CD8-positive, alpha-beta memory T cell (primary cell): ENCODE data around the gene PDE11A. TPM values are rescaled to one million over a fixed set of nuclear protein-coding genes. Genes with fewer than 3 reads are reported as not detected.

ENCODE experiments used
- CTCF ChIA-PET: fragments of 350-600 bp; sonication (Branson Sonifier 250); formaldehyde crosslinking; loops from one replicate; lab custom pipeline; 2021; ENCODE audit warnings: antibody characterized with exemption; lab: Charles Lee
- POLR2A ChIA-PET: fragments of 350-600 bp; sonication (Branson Sonifier 250); formaldehyde crosslinking; loops from one replicate; lab custom pipeline; 2021; ENCODE audit warnings: antibody characterized with exemption; lab: Charles Lee
- DNase-seq, 5 donors: peaks; one replicate each; pipeline versions ENCODE4 v3.0.0 to v3.0.0-alpha.2; 2020 to 2022; ENCODE audit warnings: mixed read lengths in 1 of 5
- H3K27ac ChIP-seq: one replicate; pipeline ENCODE4 v1.7.0; 2013; ENCODE audit warnings: low read depth, mild to moderate bottlenecking, low read length, moderate library complexity
- H3K27me3 ChIP-seq: 2 replicates; pipeline ENCODE4 v1.7.0; 2013; ENCODE audit warnings: low read length, mild to moderate bottlenecking; ENCODE audit not compliant: insufficient read depth, poor library complexity, severe bottlenecking
- H3K36me3 ChIP-seq: 2 replicates; pipeline ENCODE4 v1.7.0; 2013; ENCODE audit warnings: mild to moderate bottlenecking, low read length, moderate library complexity; ENCODE audit not compliant: insufficient read depth
- H3K4me1 ChIP-seq: 2 replicates; pipeline ENCODE4 v1.7.0; 2013; ENCODE audit warnings: mild to moderate bottlenecking, low read length, moderate library complexity; ENCODE audit not compliant: insufficient read depth
- H3K4me3 ChIP-seq: 2 replicates; pipeline ENCODE4 v1.7.0; 2013; ENCODE audit warnings: mild to moderate bottlenecking, low read length
- H3K9me3 ChIP-seq: 2 replicates; pipeline ENCODE4 v1.7.0; 2013; ENCODE audit warnings: mild to moderate bottlenecking, low read length
- H3K27ac Mint-ChIP-seq, 8 donors: one replicate each; pipeline ENCODE4 v1.8.0; 2020 to 2021; ENCODE audit warnings: mixed read lengths in 8 of 8, mild to moderate bottlenecking in 6 of 8, inconsistent platforms in 3 of 8, moderate library complexity in 3 of 8
- H3K27me3 Mint-ChIP-seq, 2 donors: one replicate each; pipeline ENCODE4 v1.8.0; 2020 to 2021; ENCODE audit warnings: mixed read lengths in 2 of 2, mild to moderate bottlenecking in 1 of 2, moderate library complexity in 1 of 2
- H3K36me3 Mint-ChIP-seq, 3 donors: one replicate each; pipeline ENCODE4 v1.8.0; 2020 to 2021; ENCODE audit warnings: mixed read lengths in 3 of 3, inconsistent platforms in 1 of 3, mild to moderate bottlenecking in 1 of 3
- H3K4me1 Mint-ChIP-seq, 3 donors: one replicate each; pipeline ENCODE4 v1.8.0; 2020 to 2021; ENCODE audit warnings: mixed read lengths in 3 of 3, inconsistent platforms in 1 of 3, mild to moderate bottlenecking in 1 of 3
- H3K4me3 Mint-ChIP-seq, 7 donors: one replicate each; pipeline ENCODE4 v1.8.0; 2020 to 2021; ENCODE audit warnings: mixed read lengths in 7 of 7, mild to moderate bottlenecking in 6 of 7, moderate library complexity in 4 of 7, inconsistent platforms in 2 of 7
- H3K9me3 Mint-ChIP-seq, 5 donors: one replicate each; pipeline ENCODE4 v1.8.0; 2020 to 2022; ENCODE audit warnings: mixed read lengths in 5 of 5, mild to moderate bottlenecking in 3 of 5, moderate library complexity in 2 of 5, inconsistent platforms in 1 of 5
- polyA plus RNA-seq: library from polyadenylated mRNA; unstranded; fragments of 300-500 nt; fragmentation: Illumina TruSeq; gene quantifications from one replicate; pipeline ENCODE4 v1.2.3, GENCODE V29; 2021
- total RNA-seq, 2 experiments: library from RNA; stranded (reverse); gene quantifications; one replicate each; pipeline ENCODE4 v1.2.3, GENCODE V29; 2021

The PDE11A gene
- total and polyA plus RNA-seq, 3 experiments from 2014 or later: not detected

DNA sequence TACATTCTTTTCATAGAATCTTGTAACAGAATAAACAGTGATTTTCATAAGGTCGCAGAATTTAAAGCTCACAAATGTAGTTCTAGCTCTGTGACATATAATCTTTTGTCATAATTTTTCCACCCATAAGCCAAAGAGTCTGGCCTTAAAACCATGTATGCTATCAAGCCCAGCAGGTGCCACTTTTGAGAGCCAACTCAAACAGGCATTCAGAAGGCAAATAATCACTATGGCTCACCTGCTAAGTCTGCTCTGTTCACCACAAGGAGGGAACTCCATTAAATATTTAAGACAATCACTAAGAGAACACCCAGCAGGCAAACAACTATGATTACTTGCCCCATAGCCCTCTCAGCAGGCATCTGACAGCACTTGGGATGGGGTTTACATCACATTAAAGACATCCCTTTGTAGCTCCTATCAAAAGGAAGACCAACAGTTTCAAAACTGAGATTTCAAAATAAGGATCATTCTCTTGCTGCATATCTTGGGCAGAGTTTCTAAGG is 241.6 kb downstream of the PDE11A start:
- no peaks in the 10 kb centered on the region for H3K36me3 Mint-ChIP-seq
- ChIA-PET POLR2A (no interaction called here), CTCF (no interaction called here)
- no peak overlapping the region for H3K4me3 Mint-ChIP-seq
- DNase-seq: no peak
- H3K9me3 ChIP-seq: no peaks in the 10 kb centered on the region
- H3K4me1 ChIP-seq: no peaks in the 10 kb centered on the region
- no peak overlapping the region for H3K4me3 ChIP-seq
- no peak overlapping the region for H3K27ac Mint-ChIP-seq
- H3K27ac ChIP-seq: no peak overlapping the region
- no peaks in the 10 kb centered on the region for H3K27me3 ChIP-seq
- H3K9me3 Mint-ChIP-seq: no peaks in the 10 kb centered on the region
- peaks cover 4 to 8% of the 10 kb centered on the region in 2 donors for H3K27me3 Mint-ChIP-seq
- H3K4me1 Mint-ChIP-seq: no peaks in the 10 kb centered on the region
- no peaks in the 10 kb centered on the region for H3K36me3 ChIP-seq

GRCh38 chr2:177828557-177828956 is 244.0 kb downstream of the PDE11A start:
- no peak overlapping the region for H3K4me3 ChIP-seq
- ChIA-PET CTCF (no interaction called here), POLR2A (no interaction called here)
- Mint-ChIP-seq H3K27me3 (peaks cover 7 to 15% of the 10 kb centered on the region in 2 donors), H3K36me3 (no peaks in the 10 kb centered on the region), H3K27ac (peak overlapping the region in 1 of 8 donors; percentile 2), H3K9me3 (no peaks in the 10 kb centered on the region), H3K4me1 (no peaks in the 10 kb centered on the region), H3K4me3 (no peak overlapping the region)
- DNase-seq: no peak
- H3K9me3 ChIP-seq: no peaks in the 10 kb centered on the region
- H3K27me3 ChIP-seq: no peaks in the 10 kb centered on the region
- no peaks in the 10 kb centered on the region for H3K36me3 ChIP-seq
- no peaks in the 10 kb centered on the region for H3K4me1 ChIP-seq
- no peak overlapping the region for H3K27ac ChIP-seq

GRCh38 chr2:177826897-177827296 is 245.7 kb downstream of the PDE11A start:
- H3K9me3 Mint-ChIP-seq: no peaks in the 10 kb centered on the region
- H3K36me3 Mint-ChIP-seq: no peaks in the 10 kb centered on the region
- H3K4me1 Mint-ChIP-seq: no peaks in the 10 kb centered on the region
- no peak overlapping the region for H3K4me3 Mint-ChIP-seq
- Histone ChIP-seq H3K9me3 (no peaks in the 10 kb centered on the region), H3K4me1 (no peaks in the 10 kb centered on the region), H3K4me3 (no peak overlapping the region), H3K27me3 (no peaks in the 10 kb centered on the region), H3K27ac (no peak overlapping the region), H3K36me3 (no peaks in the 10 kb centered on the region)
- H3K27ac Mint-ChIP-seq: no peak overlapping the region
- ChIA-PET CTCF (no interaction called here), POLR2A (no interaction called here)
- H3K27me3 Mint-ChIP-seq: peaks cover 4 to 21% of the 10 kb centered on the region in 2 donors
- DNase-seq: no peak

- Mint-ChIP-seq H3K4me3 (no peak overlapping the region), H3K9me3 (no peaks in the 10 kb centered on the region), H3K27me3 (peaks cover 5 to 13% of the 10 kb centered on the region in 2 donors), H3K27ac (no peak overlapping the region), H3K36me3 (no peaks in the 10 kb centered on the region), H3K4me1 (no peaks in the 10 kb centered on the region)
- ChIA-PET CTCF (no interaction called here), POLR2A (no interaction called here)
- Histone ChIP-seq H3K27me3 (no peaks in the 10 kb centered on the region), H3K36me3 (no peaks in the 10 kb centered on the region), H3K27ac (no peak overlapping the region), H3K4me1 (no peaks in the 10 kb centered on the region), H3K4me3 (no peak overlapping the region), H3K9me3 (no peaks in the 10 kb centered on the region)
- DNase-seq: no peak
These were observed 249.6 kb downstream of the PDE11A start for GRCh38 chr2:177822941-177823340.

GRCh38 chr2:177818412-177818811 is 254.2 kb downstream of the PDE11A start:
- Histone ChIP-seq H3K9me3 (no peaks in the 10 kb centered on the region), H3K4me3 (no peak overlapping the region), H3K27ac (no peak overlapping the region), H3K36me3 (no peaks in the 10 kb centered on the region), H3K4me1 (no peaks in the 10 kb centered on the region), H3K27me3 (no peaks in the 10 kb centered on the region)
- H3K9me3 Mint-ChIP-seq: no peaks in the 10 kb centered on the region
- H3K36me3 Mint-ChIP-seq: no peaks in the 10 kb centered on the region
- no peak for DNase-seq
- no peak overlapping the region for H3K4me3 Mint-ChIP-seq
- ChIA-PET CTCF (no interaction called here), POLR2A (no interaction called here)
- no peak overlapping the region for H3K27ac Mint-ChIP-seq
- peaks cover 1 to 20% of the 10 kb centered on the region in 2 donors for H3K27me3 Mint-ChIP-seq
- no peaks in the 10 kb centered on the region for H3K4me1 Mint-ChIP-seq

DNA sequence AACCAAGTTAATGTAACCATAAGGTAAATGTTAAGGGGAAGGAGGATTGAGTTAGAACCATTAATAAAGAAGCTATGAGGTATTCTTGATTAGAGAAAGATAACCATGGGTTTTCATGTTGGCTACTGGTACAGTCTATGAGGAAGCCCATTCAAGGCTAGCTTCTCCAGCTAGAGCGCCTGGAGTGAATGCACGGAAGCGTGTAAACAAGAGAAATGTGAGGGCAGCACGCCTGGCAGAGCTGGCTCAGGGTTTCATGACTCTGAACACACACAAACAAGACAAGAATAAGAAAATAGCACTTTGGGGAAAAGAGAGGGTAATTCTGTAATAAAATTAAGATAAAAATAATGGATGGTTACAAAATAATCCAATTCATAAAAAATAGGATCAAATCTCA is 255.3 kb downstream of the PDE11A start:
- no peaks in the 10 kb centered on the region for H3K9me3 ChIP-seq
- no peaks in the 10 kb centered on the region for H3K36me3 Mint-ChIP-seq
- peaks cover 1 to 16% of the 10 kb centered on the region in 2 donors for H3K27me3 Mint-ChIP-seq
- no peaks in the 10 kb centered on the region for H3K27me3 ChIP-seq
- no peak overlapping the region for H3K27ac ChIP-seq
- no peaks in the 10 kb centered on the region for H3K36me3 ChIP-seq
- no peak overlapping the region for H3K4me3 Mint-ChIP-seq
- no peak for DNase-seq
- no peaks in the 10 kb centered on the region for H3K4me1 ChIP-seq
- CTCF ChIA-PET: interaction anchor here (0.8 kb wide), 1 partner anchor 158 kb away, joined by 3 read pairs; no protein-coding TSS in a partner anchor
- no peak overlapping the region for H3K4me3 ChIP-seq
- H3K4me1 Mint-ChIP-seq: no peaks in the 10 kb centered on the region
- H3K9me3 Mint-ChIP-seq: no peaks in the 10 kb centered on the region
- H3K27ac Mint-ChIP-seq: no peak overlapping the region
- POLR2A ChIA-PET: no interaction called here

DNA sequence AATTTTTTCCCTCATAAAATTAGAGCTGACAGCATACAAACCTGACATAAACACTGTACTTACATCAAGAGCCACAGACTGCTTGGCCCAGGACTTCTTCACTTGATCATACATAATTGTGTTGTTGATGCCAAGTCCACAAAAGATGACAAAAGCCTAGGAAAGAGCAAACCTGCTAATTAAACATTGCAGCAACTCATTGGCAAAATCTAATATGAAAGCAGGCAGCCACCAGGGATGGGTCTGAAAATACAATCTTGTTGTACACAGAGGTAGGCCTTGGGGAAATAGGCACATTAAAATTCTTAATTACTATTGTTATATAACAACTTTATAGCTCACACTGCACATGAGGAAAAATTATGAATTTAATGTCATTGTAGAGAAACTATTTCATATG is 255.8 kb downstream of the PDE11A start:
- no peak overlapping the region for H3K4me3 ChIP-seq
- H3K9me3 Mint-ChIP-seq: no peaks in the 10 kb centered on the region

DNA sequence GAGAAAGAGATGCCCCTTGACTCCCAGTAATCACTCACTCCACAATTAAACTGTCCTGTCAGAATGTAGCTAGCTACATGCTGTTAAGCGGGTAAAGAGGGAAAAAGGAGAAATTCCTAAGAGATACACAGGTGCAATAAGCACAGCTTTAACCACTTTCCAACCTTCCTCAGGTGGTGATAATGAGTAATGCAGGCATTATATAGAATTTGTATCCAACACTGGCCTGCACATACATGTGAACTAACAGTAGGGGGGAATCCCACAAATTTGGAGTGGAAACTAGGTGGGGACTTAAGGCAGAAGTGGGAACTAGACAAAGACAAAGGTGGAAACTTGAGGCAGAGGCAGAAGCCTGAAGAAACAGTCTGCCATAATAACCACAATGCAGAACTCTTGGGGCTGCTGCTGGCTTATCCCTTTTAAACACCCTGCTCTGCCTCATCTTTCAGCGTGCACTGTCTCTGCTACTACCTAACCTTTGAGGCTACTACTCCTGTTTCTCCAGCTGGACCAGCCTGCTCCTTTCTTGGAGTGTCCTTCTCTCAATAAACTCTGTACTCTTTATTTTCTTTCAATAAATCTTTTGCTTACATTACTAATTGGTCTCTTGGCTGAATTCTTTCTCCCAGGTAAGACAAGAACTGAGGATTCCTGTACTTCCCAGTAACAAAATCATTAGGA is 259.7 kb downstream of the PDE11A start:
- no peaks in the 10 kb centered on the region for H3K9me3 Mint-ChIP-seq
- Histone ChIP-seq H3K9me3 (no peaks in the 10 kb centered on the region), H3K36me3 (no peaks in the 10 kb centered on the region), H3K4me3 (no peak overlapping the region), H3K27ac (no peak overlapping the region), H3K4me1 (no peaks in the 10 kb centered on the region), H3K27me3 (no peaks in the 10 kb centered on the region)
- peaks cover 0 to 31% of the 10 kb centered on the region in 2 donors for H3K27me3 Mint-ChIP-seq
- no peak overlapping the region for H3K4me3 Mint-ChIP-seq
- no peak for DNase-seq
- H3K27ac Mint-ChIP-seq: peak overlapping the region in 1 of 8 donors; percentile 87
- no peaks in the 10 kb centered on the region for H3K4me1 Mint-ChIP-seq
- POLR2A ChIA-PET: no interaction called here
- no peaks in the 10 kb centered on the region for H3K36me3 Mint-ChIP-seq
- CTCF ChIA-PET: interaction anchor here (1.9 kb wide), 1 partner anchor 19 kb away, joined by 5 read pairs; no protein-coding TSS in a partner anchor

More for the DNA sequence above, 255.8 kb downstream of the PDE11A start:
- Histone ChIP-seq H3K4me1 (no peaks in the 10 kb centered on the region), H3K27ac (no peak overlapping the region), H3K27me3 (no peaks in the 10 kb centered on the region), H3K36me3 (no peaks in the 10 kb centered on the region), H3K9me3 (no peaks in the 10 kb centered on the region)
- H3K27ac Mint-ChIP-seq: no peak overlapping the region
- ChIA-PET POLR2A (no interaction called here), CTCF (interaction anchor here (0.8 kb wide), 1 partner anchor 157 kb away, joined by 3 read pairs; no protein-coding TSS in a partner anchor)
- no peak for DNase-seq
- no peak overlapping the region for H3K4me3 Mint-ChIP-seq
- peaks cover 1 to 16% of the 10 kb centered on the region in 2 donors for H3K27me3 Mint-ChIP-seq
- H3K36me3 Mint-ChIP-seq: no peaks in the 10 kb centered on the region
- no peaks in the 10 kb centered on the region for H3K4me1 Mint-ChIP-seq
